EL (cell line): Measurements from ENCODE around the gene PPP1R26.
"Not testable (repeated sequence)": the region's sequence is repeated elsewhere in the genome, so short reads cannot be mapped to it uniquely, and the experiment has no call there.

Experiments
- DNase-seq: peaks from one replicate; pipeline ENCODE4 v3.0.0-alpha.2; 2016

Gene PPP1R26, protein sequence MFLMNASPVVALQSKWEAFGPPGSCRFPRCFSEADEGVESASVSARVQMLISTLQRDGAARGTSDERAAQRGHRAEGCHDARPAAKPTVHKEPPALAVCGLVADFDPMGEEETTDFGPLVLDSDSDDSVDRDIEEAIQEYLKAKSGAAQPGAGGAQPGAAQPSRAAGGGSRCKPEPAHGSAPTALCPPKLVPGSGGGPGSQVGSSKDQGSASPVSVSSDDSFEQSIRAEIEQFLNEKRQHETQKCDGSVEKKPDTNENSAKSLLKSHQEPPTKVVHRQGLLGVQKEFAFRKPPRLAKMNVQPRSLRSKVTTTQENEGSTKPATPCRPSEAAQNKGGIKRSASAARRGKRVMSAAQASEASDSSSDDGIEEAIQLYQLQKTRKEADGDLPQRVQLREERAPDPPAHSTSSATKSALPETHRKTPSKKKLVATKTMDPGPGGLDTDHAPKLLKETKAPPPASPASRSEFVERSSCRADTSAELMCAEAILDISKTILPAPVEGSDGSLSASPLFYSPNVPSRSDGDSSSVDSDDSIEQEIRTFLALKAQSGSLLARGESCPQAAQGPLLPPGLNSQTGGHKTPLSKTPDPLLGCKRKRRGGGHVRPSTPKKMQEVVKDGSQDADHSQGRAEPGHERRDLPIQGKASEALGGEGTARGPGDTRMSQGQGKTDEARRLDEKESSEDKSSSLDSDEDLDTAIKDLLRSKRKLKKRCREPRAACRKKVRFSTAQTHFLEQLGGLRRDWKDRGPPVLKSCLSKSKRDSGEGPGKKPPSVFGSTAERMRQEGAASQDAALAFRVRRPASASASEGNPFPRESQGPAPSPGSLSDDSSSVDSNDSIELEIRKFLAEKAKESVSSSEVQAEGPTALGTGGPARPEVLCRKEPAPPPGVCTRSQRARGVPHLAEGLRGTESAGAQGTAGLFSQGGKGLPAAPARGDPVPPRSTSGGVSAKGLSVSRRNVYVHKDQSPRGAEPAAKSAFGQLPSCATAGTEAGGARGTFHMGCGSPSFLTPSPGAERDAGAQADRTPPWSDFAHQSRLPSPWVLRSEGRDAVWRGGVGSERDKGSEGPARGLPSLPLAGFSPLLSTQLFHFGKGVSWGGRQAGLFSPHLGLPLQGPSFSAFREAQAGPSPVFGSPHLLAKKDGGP (N-terminal part only)

GRCh38 chr9:135479469-135480052, at the start of gene PPP1R26:
Gene PPP1R26, plus strand, starts transcription at chr9:135479782. Its CDS starts 4,729 bp downstream, at chr9:135484511.
- no peak for DNase-seq

GRCh38 chr9:135437259-135437658, 42.3 kb upstream of the PPP1R26 start:
- no peak for DNase-seq

DNA sequence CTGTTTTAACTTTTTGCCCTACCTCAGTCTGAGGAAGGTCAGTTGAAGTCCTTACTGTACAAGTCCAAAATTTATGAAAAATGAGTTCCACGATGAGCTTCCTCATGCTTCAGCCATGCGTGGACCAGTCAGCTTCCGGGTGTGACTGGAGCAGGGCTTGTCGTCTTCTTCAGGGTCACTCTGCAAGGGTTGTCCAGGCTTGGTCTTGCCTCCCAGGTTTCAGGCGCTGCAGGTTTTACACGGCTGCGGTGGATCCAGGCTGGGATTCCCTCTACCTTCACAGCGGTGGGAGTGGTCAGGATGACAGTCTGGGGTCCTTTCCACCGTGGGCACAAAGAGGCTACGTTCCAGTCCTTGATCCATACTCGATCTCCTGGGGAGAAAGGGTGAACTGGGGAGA, 41.9 kb upstream of the PPP1R26 start:
- not testable (repeated sequence) for DNase-seq

DNA sequence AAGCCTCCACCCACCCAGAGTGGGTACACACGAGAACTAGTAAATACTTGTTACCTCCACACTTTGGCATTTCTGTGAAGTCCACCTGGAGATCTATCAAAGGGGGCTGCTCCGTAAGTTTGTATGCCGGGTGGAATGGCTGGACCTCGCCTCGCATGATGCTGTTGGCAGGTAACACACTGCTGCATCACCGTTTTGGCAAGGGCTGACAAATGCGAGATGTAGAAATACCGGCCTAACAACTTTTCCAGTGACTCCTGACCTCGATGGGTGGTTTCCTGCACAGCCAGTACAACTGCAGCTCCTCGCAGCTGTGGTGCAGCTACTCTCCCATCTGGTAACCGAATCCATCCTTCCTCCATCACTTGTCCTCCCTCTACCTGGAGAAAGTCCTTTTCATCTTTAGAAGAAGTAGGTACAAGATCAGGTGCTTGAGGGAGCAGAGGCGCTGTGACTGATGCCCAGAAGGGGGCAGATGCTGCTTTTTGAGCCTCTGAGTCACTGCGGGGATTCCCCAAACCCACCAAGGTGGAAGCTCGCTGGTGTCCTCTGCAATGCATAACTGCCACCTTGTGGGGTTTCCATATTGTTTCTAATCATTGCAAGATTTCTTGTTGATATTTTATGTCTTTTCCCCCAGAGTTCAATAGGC, 40.9 kb upstream of the PPP1R26 start:
- not testable (repeated sequence) for DNase-seq

DNA sequence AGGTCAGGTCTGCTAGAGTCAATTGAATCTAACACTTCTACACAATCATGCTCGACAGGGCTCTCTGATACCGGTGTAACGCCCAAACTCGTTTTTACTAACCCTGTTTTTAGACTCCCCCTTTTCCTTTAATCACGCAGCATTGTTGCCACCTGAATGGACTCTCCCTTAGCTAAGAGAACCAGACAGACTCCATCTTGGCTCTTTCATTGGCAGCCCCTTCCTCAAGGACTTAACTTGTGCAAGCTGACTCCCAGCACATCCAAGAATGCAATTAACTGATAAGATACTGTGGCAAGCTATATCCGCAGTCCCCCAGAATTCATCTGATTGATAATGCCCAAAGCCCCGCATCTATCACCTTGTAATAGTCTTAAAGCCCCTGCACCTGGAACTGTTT, 40.1 kb upstream of the PPP1R26 start:
- not testable (repeated sequence) for DNase-seq

- DNase-seq, result no peak
Observed at GRCh38 chr9:135439916-135440315, 39.7 kb upstream of the PPP1R26 start.

- DNase-seq, result no peak
Observed at GRCh38 chr9:135440620-135441019, 39.0 kb upstream of the PPP1R26 start.

DNA sequence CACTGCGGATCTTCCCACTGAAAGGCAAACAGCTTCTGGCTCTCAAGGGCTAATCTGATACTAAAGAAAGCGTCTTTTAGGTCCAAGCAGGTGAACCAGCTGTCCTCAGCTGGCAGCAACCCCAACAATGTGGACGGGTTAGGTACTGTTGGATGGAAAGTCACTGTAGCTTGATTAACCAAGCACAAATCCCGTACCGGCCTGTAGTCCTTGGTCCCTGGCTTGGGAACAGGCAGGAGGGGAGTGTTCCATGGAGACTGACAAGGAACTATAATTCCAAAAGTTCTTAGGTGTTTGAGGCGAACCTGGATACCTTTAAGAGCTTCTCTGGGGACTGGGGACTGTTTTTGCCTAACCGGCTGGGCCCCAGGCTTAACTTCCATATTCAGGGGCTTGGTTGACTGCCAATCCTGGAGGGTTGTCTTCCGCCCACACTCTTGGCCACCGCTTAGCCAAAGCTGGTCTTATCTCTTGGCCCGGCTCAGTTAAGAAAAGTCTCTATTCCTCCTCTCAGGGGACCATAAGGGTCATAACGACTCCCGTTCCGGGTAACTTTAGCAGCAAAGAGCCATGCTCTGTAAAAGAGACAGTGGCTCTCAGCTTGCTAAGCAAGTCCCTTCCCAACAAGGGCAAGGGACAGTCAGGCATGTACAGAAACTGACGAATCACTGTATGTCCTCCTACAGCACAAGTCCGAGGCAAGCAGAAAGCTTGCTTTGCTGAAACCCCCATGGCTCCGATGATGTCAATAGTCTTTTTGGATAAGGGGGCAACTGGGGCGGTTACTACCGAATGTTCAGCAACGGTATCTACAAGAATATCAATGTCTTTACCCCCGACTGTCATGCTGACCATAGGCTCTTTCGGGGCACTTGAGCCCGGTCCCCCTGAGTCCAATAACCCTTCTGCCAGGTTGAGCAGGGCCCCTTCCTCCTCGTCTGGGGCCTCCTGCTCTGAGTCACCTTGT, 38.2 kb upstream of the PPP1R26 start:
- not testable (repeated sequence) for DNase-seq

DNA sequence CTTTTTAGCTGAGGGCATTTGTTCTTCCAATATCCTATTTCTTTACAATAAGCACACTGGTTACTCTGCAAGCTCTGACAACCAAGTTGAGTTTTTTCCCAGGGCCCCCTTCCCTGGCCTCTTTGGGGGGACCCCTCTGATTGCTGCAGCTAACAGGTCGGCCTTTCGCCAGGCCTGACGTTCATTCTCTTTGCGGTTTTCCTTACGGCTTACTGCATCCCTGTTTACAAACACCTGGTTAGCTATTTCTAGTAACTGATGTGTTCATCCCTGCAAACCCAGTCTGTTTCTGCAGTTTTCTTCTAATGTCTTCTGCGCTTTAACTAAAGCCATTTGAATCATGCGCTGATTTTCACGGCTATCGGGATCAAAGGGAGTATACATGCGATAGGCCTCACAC, 37.5 kb upstream of the PPP1R26 start:
- DNase-seq, result no peak

DNA sequence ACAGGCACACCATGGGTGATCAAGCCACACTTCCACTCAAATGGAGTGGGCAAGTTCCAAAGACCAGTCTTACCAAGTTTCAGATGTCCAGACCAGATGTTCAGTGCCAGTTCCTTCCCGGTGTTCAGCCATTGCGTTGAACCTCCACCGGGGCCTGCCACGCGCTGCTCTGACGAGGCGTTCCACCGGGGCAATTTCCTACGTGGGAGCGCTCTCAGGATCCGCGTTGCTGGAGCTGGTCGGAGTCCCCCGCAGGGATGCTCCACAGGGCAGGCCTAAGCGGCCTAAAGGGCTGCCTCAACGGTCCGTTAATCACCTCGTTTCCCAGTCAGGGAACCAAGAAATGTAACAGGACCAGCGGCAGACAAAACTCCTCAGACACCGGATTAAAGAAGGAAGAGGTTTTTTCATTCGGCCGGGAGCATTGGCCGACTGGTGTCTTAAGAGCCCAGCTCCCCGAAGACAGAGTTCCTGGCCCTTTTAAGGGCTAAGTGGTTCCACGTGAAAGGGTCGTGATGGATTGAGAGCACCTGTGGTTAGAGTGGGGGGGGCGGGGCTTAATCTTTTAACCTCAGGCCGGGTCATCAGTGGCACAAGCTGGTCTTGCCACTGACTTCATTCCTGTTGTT, 35.7 kb upstream of the PPP1R26 start:
- DNase-seq, result no peak

GRCh38 chr9:135447126-135447525, 32.5 kb upstream of the PPP1R26 start:
- no peak for DNase-seq

- DNase-seq, result no peak
Observed at GRCh38 chr9:135448663-135449100, 30.9 kb upstream of the PPP1R26 start.

GRCh38 chr9:135449532-135449931, 30.1 kb upstream of the PPP1R26 start:
- DNase-seq, result not testable (repeated sequence)

- no peak for DNase-seq
Observed at GRCh38 chr9:135450956-135451355, 28.6 kb upstream of the PPP1R26 start.

DNA sequence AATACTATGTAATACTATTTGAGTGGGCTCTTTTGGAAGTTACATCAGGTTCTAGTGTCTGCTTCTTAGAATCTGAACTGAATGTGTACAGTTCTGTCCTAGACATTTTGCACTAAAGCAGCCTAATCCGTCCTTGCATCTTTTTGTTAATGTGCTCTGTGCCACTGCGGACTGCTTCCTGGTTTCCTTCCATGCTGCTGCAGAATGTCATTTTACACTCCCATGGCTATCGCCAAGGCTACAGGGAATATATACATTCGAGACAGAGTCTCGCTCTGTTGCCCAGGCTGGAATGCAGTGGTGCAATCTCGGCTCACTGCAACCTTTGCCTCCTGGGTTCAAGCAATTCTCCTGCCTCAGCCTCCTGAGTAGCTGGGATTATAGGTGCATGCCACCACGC, 27.7 kb upstream of the PPP1R26 start:
- DNase-seq, result not testable (repeated sequence)

DNA sequence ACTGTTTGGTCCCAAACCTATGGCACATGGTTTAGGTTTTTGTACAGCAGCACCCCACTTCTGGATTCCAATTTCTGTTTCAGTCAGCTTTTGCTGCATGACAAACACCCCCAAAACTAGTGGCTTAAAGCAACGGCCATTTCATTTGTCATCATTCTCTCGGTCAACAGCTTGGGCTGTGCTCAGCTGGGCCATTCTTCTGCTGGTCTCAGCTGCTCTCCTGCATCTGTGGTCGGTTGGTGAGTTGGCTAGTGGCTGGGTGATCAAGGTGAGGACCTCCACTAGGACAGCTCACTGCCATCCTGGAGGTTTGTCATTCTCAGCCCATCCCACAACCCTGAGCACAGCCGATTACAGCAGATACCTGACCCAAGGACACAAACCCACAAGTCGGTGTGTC, 24.8 kb upstream of the PPP1R26 start:
- DNase-seq, result no peak

GRCh38 chr9:135455401-135456030, 24.1 kb upstream of the PPP1R26 start:
- DNase-seq, result no peak

DNA sequence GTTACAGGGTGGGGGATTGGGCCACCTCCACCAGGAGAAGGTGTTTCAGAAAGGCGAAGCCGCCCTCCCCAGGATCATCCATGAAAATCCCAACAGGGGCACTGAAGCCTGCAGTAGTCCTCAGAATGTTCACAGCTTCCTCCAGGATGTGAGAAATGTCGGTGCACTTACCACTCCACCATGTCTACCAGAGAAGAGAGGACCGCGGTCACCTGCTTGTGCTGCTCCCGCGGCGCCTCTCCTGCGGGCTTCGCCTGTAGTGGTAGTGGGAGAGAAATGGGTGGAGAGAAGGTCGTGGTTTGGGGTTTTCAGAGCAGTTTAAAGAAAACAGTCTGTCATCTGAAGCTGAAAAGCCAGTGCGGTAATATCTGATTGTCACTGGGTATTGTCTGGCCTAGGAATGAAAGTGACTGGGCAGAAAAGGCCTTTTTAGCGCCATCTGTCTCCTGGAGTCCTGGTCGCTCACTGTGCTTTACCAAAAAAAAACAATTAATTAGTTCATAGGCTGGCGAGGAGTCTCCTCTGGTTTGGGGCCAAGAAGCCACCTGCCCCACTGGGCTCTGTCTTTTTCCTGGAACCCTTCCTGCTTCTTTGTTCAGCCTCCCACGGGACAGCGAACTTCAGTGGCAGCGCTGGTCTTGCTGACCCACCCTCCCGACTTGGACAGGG, 23.0 kb upstream of the PPP1R26 start:
- no peak for DNase-seq

GRCh38 chr9:135458478-135458877, 21.1 kb upstream of the PPP1R26 start:
- DNase-seq, result not testable (repeated sequence)
